Adipocyte (in vitro differentiated cells): ENCODE measurements around the gene MRPL55.

Experiments
- DNase-seq: peaks from one replicate; pipeline ENCODE4 v3.0.0-alpha.2; 2015; ENCODE audit warnings: low read depth
- H3K27me3 ChIP-seq: replicated peaks from 2 replicates; pipeline ENCODE4 v1.7.0; 2013; ENCODE audit warnings: mild to moderate bottlenecking, low read length, moderate library complexity; ENCODE audit not compliant: control insufficient read depth, insufficient read depth
- H3K36me3 ChIP-seq: 2 replicates; pipeline ENCODE4 v1.7.0; 2013; ENCODE audit warnings: low read length, mild to moderate bottlenecking, moderate library complexity; ENCODE audit not compliant: control insufficient read depth, insufficient read depth, severe bottlenecking
- H3K4me1 ChIP-seq: 2 replicates; pipeline ENCODE4 v1.7.0; 2013; ENCODE audit warnings: mild to moderate bottlenecking, low read length, moderate library complexity; ENCODE audit not compliant: control insufficient read depth, insufficient read depth
- H3K4me3 ChIP-seq: 2 replicates; pipeline ENCODE4 v1.7.0; 2013; ENCODE audit warnings: mild to moderate bottlenecking, low read length, moderate library complexity
- H3K9ac ChIP-seq: 2 replicates; pipeline ENCODE4 v1.7.0; 2013; ENCODE audit warnings: mild to moderate bottlenecking, low read length, moderate library complexity
- H3K9me3 ChIP-seq: 2 replicates; pipeline ENCODE4 v1.7.0; 2013; ENCODE audit warnings: mild to moderate bottlenecking, low read length, moderate library complexity; ENCODE audit not compliant: control insufficient read depth

The MRPL55 gene

DNA sequence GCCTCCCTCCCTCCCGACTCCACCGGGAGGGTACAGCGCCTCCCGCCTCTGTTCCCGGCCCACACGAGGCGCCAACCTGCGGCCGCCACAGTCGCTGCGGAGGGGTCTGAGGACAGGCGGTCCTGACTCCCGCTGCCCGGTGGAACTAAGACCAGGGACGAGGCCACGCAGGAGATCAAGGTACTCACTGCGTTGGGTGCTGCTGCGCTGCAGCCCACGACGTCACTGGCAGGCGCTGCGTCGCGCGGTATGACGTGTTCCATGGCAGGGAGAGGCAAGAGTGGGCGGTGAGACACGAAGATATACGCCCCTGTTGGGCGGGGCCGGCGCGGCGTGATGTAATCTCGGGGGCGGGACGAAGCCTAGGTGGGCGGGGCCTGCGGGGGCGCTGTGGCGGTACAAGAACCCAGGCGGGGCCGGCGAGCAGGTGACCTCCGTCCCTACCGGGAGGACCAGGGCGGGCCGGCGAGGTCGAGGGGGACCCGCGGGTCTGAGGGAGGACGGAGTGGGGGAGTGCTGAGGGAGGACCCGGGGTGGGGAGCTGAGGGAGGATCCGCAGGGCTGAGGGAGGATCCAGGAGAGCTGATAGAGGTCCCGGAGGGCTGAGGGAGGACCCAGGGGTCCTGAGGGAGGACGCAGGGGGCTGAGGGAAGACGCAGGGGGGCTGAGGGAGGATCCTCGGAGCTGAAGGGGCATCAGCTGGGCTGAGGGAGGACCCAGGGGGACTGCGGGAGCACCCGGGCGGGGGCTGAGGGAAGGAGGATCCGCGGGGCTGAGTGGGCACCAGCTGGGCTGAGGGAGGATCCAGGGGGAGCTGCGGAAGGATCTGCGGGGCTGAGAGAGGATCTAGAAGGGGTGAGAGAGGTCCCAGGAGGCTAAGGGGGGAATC lies at the start of gene MRPL55:
Gene MRPL55 (minus strand): TSS at position 227 of the 889 bp plus-strand sequence. CDS start 1,039 bp downstream, outside the sequence.
- DNase-seq: peak; percentile 98

GRCh38 chr1:228158151-228159007 lies 49.3 kb upstream of the MRPL55 start:
- Histone ChIP-seq H3K9ac (no peak overlapping the region), H3K4me1 (peaks cover 12% of the 10 kb centered on the region), H3K9me3 (no peaks in the 10 kb centered on the region), H3K27me3 (no peaks in the 10 kb centered on the region), H3K36me3 (no peaks in the 10 kb centered on the region), H3K4me3 (no peak overlapping the region)
- no peak for DNase-seq

More for the DNA sequence above, at the start of gene MRPL55:
- H3K4me3 ChIP-seq: peak within 1 kb of the TSS; percentile 98
- no peaks in the 10 kb centered on the region for H3K27me3 ChIP-seq
- H3K9ac ChIP-seq: peak within 1 kb of the TSS; percentile 97
- H3K9me3 ChIP-seq: no peaks in the 10 kb centered on the region
- peaks cover 10% of the 10 kb centered on the region for H3K36me3 ChIP-seq
- peaks cover 18% of the 10 kb centered on the region for H3K4me1 ChIP-seq

GRCh38 chr1:228157729-228158126 lies 48.6 kb upstream of the MRPL55 start:
- DNase-seq: no peak
- H3K36me3 ChIP-seq: no peaks in the 10 kb centered on the region
- H3K27me3 ChIP-seq: no peaks in the 10 kb centered on the region
- no peak overlapping the region for H3K4me3 ChIP-seq
- peaks cover 6% of the 10 kb centered on the region for H3K4me1 ChIP-seq
- H3K9me3 ChIP-seq: no peaks in the 10 kb centered on the region
- H3K9ac ChIP-seq: no peak overlapping the region

DNA sequence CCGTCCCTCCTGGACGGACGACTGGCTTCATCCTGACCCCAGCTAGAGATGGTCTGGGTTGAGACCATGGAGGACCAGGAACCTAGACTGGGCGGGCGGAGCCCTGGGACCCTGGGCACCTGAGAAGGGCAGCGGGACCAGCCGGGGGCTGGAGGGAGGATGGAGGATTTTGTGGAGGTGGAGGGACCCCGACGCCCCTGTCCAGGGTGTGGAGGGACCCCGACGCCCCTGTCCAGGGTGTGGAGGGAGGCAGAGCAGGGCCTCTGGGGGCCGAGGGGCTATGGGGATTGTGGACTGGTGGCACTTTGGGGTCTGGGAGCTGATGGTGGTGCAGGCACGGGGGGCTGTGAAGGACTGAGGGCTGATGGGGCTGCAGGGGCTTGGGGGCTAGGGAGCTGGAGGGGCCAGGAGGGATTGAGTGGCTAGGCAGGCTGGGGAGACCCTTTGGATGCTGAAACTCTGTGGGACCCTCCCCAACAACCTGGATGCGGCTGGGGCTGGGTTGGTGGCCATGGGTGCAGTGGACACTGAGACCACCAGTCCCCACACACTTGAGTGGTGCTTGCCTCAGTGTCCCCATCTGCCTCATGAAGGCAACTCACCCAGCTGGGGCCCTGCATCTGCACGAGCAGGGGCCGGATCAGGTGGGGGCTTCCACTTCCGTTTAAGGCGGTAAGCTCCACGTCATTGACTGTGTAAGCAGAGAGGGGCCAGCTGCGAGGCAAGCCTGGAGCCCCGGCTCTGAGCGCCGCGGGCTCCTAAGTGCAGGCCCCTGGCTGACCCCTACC lies 48.0 kb upstream of the MRPL55 start:
- Histone ChIP-seq H3K4me3 (no peak overlapping the region), H3K36me3 (no peaks in the 10 kb centered on the region), H3K9ac (no peak overlapping the region), H3K4me1 (no peaks in the 10 kb centered on the region), H3K9me3 (no peaks in the 10 kb centered on the region), H3K27me3 (no peaks in the 10 kb centered on the region)
- no peak for DNase-seq

- Histone ChIP-seq H3K4me3 (no peak overlapping the region), H3K27me3 (no peaks in the 10 kb centered on the region)
- DNase-seq: no peak
Observed at GRCh38 chr1:228156515-228156881, 47.4 kb upstream of the MRPL55 start.

GRCh38 chr1:228155596-228156514 lies 46.8 kb upstream of the MRPL55 start:
- H3K4me3 ChIP-seq: no peak overlapping the region

More at GRCh38 chr1:228156515-228156881, 47.4 kb upstream of the MRPL55 start:
- H3K36me3 ChIP-seq: no peaks in the 10 kb centered on the region
- H3K9ac ChIP-seq: no peak overlapping the region
- no peaks in the 10 kb centered on the region for H3K9me3 ChIP-seq
- H3K4me1 ChIP-seq: peaks cover under 1% of the 10 kb centered on the region

DNA sequence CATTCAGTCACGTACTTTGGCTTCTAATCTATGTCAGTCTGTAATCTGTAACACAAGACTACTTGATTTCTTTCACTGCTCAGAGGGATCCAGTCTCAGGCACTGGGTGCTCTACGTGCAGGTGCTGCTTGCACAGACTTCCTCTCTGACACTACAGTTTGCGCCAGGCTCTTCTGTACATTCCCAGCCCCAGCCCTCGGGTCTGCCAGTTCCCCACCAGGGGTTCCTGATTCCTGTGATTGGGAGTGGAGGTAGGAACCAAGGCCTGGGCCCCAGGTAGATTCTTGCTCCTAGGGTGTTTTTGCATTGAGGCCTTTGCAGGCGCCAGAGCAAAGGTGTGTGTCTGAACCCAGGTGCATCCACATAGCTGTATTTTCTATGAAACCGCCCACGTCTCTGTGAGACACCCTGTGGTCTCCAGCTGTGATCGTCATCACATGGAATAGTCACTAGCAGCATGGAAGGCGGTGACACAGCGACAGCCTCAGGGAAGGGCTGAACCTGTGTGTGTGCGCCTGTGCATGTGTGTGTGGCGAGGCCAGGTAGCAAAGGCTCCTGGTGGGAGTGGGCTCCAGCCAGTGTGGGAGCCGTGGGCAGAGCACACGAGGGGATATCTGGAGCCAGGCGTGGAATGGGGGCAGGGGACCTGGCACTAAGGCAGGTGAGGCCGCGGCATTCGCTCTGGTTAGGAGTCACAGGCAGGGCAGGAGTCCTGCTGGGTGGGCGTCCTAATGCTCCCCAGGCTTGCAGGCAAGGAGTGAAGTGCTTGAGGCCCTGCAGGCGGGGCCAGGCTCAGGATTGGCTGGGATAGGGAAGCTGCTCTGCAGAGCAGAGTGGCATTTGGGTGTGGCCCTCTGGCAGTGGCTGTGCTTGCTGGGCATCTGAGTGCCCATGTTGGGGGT lies 45.8 kb upstream of the MRPL55 start:
- Histone ChIP-seq H3K9me3 (no peaks in the 10 kb centered on the region), H3K27me3 (no peaks in the 10 kb centered on the region), H3K36me3 (no peaks in the 10 kb centered on the region), H3K4me1 (peaks cover 16% of the 10 kb centered on the region), H3K9ac (no peak overlapping the region), H3K4me3 (no peak overlapping the region)
- no peak for DNase-seq

More at GRCh38 chr1:228155596-228156514, 46.8 kb upstream of the MRPL55 start:
- H3K27me3 ChIP-seq: no peaks in the 10 kb centered on the region
- peaks cover 6% of the 10 kb centered on the region for H3K4me1 ChIP-seq
- H3K9me3 ChIP-seq: no peaks in the 10 kb centered on the region
- DNase-seq: no peak
- H3K36me3 ChIP-seq: no peaks in the 10 kb centered on the region
- no peak overlapping the region for H3K9ac ChIP-seq

- Histone ChIP-seq H3K4me1 (peaks cover 23% of the 10 kb centered on the region), H3K4me3 (no peak overlapping the region), H3K36me3 (no peaks in the 10 kb centered on the region), H3K9ac (no peak overlapping the region), H3K27me3 (no peaks in the 10 kb centered on the region), H3K9me3 (no peaks in the 10 kb centered on the region)
- DNase-seq: no peak
Observed at GRCh38 chr1:228154021-228154669, 45.0 kb upstream of the MRPL55 start.

GRCh38 chr1:228152918-228153258 lies 43.8 kb upstream of the MRPL55 start:
- Histone ChIP-seq H3K4me3 (no peak overlapping the region), H3K36me3 (peaks cover 10% of the 10 kb centered on the region), H3K9me3 (no peaks in the 10 kb centered on the region), H3K27me3 (no peaks in the 10 kb centered on the region), H3K4me1 (peaks cover 31% of the 10 kb centered on the region), H3K9ac (no peak overlapping the region)
- DNase-seq: no peak
